SH-SY5Y (cell line): ENCODE data around the gene C1orf50.

ENCODE experiments used
- GATA2 ChIP-seq: IDR thresholded peaks from 2 replicates; pipeline ENCODE4 v1.6.1; 2011; ENCODE audit warnings: mild to moderate bottlenecking, low read depth, low read length
- GATA3 ChIP-seq: IDR thresholded peaks from 2 replicates; pipeline ENCODE4 v1.6.1; 2011; ENCODE audit warnings: low read depth, mild to moderate bottlenecking, low read length, moderate library complexity

GRCh38 chr1:42730002-42730401 lies 37.0 kb upstream of the C1orf50 start:
- TF ChIP-seq GATA2 (no peak), GATA3 (no peak)
